Psoas muscle (tissue), 8 donors: ENCODE results near the gene PPP1R18. TPM values are rescaled to one million over a fixed set of nuclear protein-coding genes. Genes with fewer than 3 reads are reported as not detected.
A peak's percentile ranks its signal among the peaks of the same experiment; 100 is the strongest.

ENCODE experiments used
- ATAC-seq, 4 donors: fragments of 200-7000 bp; cut with Tn5 transposase; one replicate each; pipeline ENCODE4 v1.9.1; 2020; ENCODE audit warnings: moderate library complexity in 3 of 4, mild to moderate bottlenecking in 2 of 4
- DNase-seq, 2 donors: peaks; one replicate each; pipeline ENCODE4 v3.0.0-alpha.2; 2020
- H3K27ac ChIP-seq: fragments of 200-600 bp; one replicate; pipeline ENCODE4 v1.8.0; 2022
- H3K27me3 ChIP-seq, 3 donors: fragments of 200-600 bp in 1 of 3; one replicate each; pipeline versions ENCODE4 v1.6.1 to v1.8.0; 2013 to 2022; ENCODE audit warnings: low read length in 2 of 3, mild to moderate bottlenecking in 2 of 3, moderate library complexity in 1 of 3; ENCODE audit not compliant: insufficient read depth in 3 of 3
- H3K36me3 ChIP-seq, 2 donors: fragments of 200-600 bp in 1 of 2; one replicate each; pipeline versions ENCODE4 v1.6.1 to v1.8.0; 2013 to 2022; ENCODE audit warnings: low read depth in 1 of 2, mild to moderate bottlenecking in 1 of 2, moderate library complexity in 1 of 2; ENCODE audit not compliant: insufficient read depth in 1 of 2
- H3K4me1 ChIP-seq: fragments of 200-600 bp; one replicate; pipeline ENCODE4 v1.8.0; 2022
- H3K4me3 ChIP-seq: fragments of 200-600 bp; one replicate; pipeline ENCODE4 v1.8.0; 2022; ENCODE audit warnings: mild to moderate bottlenecking
- H3K9me3 ChIP-seq: fragments of 200-600 bp; one replicate; pipeline ENCODE4 v1.8.0; 2022
- WGBS, 3 donors: extraction: QIAGEN DNeasy Blood & Tissue Kit; methylation state at CpG; one replicate each; pipeline versions ENCODE4 v1.1.6 to v1.1.7; 2013; 5-methylcytosine and 5-hydroxymethylcytosine counted together
- intact Hi-C, 2 donors: fragments of 100-400 bp; cut with DNase I; formaldehyde crosslinking; loops; one replicate each; pipeline versions ENCODE4 v1.11.0 to v1.14.2; 2022
- polyA plus RNA-seq, 3 donors: library from polyadenylated mRNA; stranded (reverse); fragments of 200-250 nt; gene quantifications; one replicate each; pipeline ENCODE4 v1.2.3, GENCODE V29; 2013
- total RNA-seq, 4 donors: library from RNA; stranded (reverse); fragmentation: NEBNext Ultra II Directional in 2 of 4; extraction: Animal tissue kit (Norgen Biotek cat#: 25700) in 2 of 4; gene quantifications; one replicate each; pipeline versions ENCODE4 v1.2.1 to v1.2.4, GENCODE V29; 2021 to 2023
- TF ChIP-seq, protein P1 (sequence below): fragments of 200-600 bp; IDR thresholded peaks from one replicate; pipeline ENCODE4 v1.8.0; 2022; ENCODE audit warnings: antibody characterized with exemption
- donor health status: healthy with polysubstance abuse.
- donor health status: DM: no; HTN: no; CAD: no; lungs with moderate emphysema.
- donor health status: Bipolar disorder and iron deficiency.
- donor health status: healthy.
- donor health status: DM: yes; HTN: yes; CAD: no.
- donor health status: DM: no; HTN: no; CAD: no.
- donor health status: DM: no; HTN: no; CAD: no.
- donor health status: DM: yes; HTN: yes; CAD: no.

PPP1R18 gene
- total and polyA plus RNA-seq, 7 donors, result 6.7 to 39.7 (median 15.6) TPM

GRCh38 chr6:30647242-30648116 lies 39.0 kb downstream of the PPP1R18 start:
- 0 to 1% (median 0%) methylated on average over 55 to 78 of the region's 78 CpGs for WGBS, 3 donors
- intact Hi-C loops, result no loop called here

GRCh38 chr6:30646450-30647241 lies 39.8 kb downstream of the PPP1R18 start, which contains the start of gene C6orf136:
Gene C6orf136, plus strand, starts transcription at chr6:30647133. Its CDS starts 99 bp downstream, at chr6:30647232.
- H3K9me3 ChIP-seq, result no peaks in the 10 kb centered on the region
- WGBS, 3 donors, result 10 to 13% (median 11%) methylated on average over 28 to 37 of the region's 37 CpGs
- H3K4me1 ChIP-seq, result peaks cover 13% of the 10 kb centered on the region
- peaks cover 4 to 60% of the 10 kb centered on the region in 2 donors for H3K36me3 ChIP-seq
- ATAC-seq (peak; percentile 89 to 95 (median 92)), DNase-seq (peak; percentile 95 to 97)
- intact Hi-C loops, result no loop called here
- TF ChIP-seq, protein P1, sequence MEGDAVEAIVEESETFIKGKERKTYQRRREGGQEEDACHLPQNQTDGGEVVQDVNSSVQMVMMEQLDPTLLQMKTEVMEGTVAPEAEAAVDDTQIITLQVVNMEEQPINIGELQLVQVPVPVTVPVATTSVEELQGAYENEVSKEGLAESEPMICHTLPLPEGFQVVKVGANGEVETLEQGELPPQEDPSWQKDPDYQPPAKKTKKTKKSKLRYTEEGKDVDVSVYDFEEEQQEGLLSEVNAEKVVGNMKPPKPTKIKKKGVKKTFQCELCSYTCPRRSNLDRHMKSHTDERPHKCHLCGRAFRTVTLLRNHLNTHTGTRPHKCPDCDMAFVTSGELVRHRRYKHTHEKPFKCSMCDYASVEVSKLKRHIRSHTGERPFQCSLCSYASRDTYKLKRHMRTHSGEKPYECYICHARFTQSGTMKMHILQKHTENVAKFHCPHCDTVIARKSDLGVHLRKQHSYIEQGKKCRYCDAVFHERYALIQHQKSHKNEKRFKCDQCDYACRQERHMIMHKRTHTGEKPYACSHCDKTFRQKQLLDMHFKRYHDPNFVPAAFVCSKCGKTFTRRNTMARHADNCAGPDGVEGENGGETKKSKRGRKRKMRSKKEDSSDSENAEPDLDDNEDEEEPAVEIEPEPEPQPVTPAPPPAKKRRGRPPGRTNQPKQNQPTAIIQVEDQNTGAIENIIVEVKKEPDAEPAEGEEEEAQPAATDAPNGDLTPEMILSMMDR, result no peak
- no peaks in the 10 kb centered on the region for H3K27me3 ChIP-seq
- peak within 1 kb of the TSS; percentile 88 for H3K27ac ChIP-seq
- peak within 1 kb of the TSS; percentile 98 for H3K4me3 ChIP-seq

More at GRCh38 chr6:30647242-30648116, 39.0 kb downstream of the PPP1R18 start:
- Histone ChIP-seq H3K4me1 (peaks cover 13% of the 10 kb centered on the region), H3K9me3 (no peaks in the 10 kb centered on the region), H3K4me3 (peak overlapping the region; percentile 98), H3K36me3 (peaks cover 4 to 62% of the 10 kb centered on the region in 2 donors), H3K27me3 (no peaks in the 10 kb centered on the region), H3K27ac (peak overlapping the region; percentile 88)
- ATAC-seq (peak; percentile 77 to 84 (median 82)), DNase-seq (peak; percentile 72 to 84)
- TF ChIP-seq, protein P1, result no peak

DNA sequence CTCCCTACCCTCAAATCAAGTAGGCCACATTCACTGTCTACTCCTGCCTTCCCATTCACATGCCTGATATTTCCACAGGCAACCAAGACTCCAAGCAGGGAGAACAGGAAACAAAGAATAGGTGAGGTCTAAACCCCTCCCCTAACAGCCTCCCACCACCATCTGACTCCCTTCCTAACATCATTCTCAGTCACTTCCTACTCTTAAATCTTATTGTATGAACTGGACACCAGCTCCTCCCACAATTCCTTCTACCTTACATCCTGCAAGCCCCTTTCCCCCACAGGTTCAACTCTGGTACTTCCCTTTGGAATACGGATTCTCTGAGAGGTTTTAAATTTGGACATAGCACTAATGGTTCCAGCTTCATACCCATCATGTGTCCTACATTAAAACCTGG lies 40.5 kb downstream of the PPP1R18 start:
- Histone ChIP-seq H3K36me3 (peaks cover 4 to 59% of the 10 kb centered on the region in 2 donors), H3K27ac (no peak overlapping the region), H3K4me1 (peaks cover 13% of the 10 kb centered on the region), H3K9me3 (no peaks in the 10 kb centered on the region), H3K27me3 (no peaks in the 10 kb centered on the region), H3K4me3 (no peak overlapping the region)
- WGBS, 3 donors, result 68 to 74% (median 72%) methylated on average over 1 of the region's 1 CpG
- no peak for DNase-seq
- TF ChIP-seq, protein P1, result no peak
- ATAC-seq, result no peak
- intact Hi-C loops, result no loop called here

GRCh38 chr6:30644769-30645168 lies 41.7 kb downstream of the PPP1R18 start:
- no peak for ATAC-seq

More at GRCh38 chr6:30644769-30645168, 41.7 kb downstream of the PPP1R18 start:
- no peak overlapping the region for H3K4me3 ChIP-seq
- 79 to 88% (median 80%) methylated on average over 5 of the region's 5 CpGs for WGBS, 3 donors
- H3K9me3 ChIP-seq, result no peaks in the 10 kb centered on the region
- intact Hi-C loops, result no loop called here
- no peak for DNase-seq
- H3K4me1 ChIP-seq, result peaks cover 13% of the 10 kb centered on the region
- H3K36me3 ChIP-seq, result peaks cover 1 to 59% of the 10 kb centered on the region in 2 donors
- no peaks in the 10 kb centered on the region for H3K27me3 ChIP-seq
- no peak overlapping the region for H3K27ac ChIP-seq
- TF ChIP-seq, protein P1, result no peak
